ENCODE results near the gene TAAR8. TPM values are rescaled to one million over a fixed set of nuclear protein-coding genes. Genes with fewer than 3 reads are reported as not detected.

TAAR8 gene
- total RNA-seq, 1 donor from 2014 or later: not detected

Other genes with a start within 250 kb of the TAAR8 start
- gene MOXD1, start 151.2 kb upstream of the TAAR8 start, total RNA-seq: 1.6 TPM
- gene STX7, start 39.6 kb upstream of the TAAR8 start, total RNA-seq: 53.3 TPM
- not detected for gene TAAR9, start 14.4 kb upstream of the TAAR8 start, total RNA-seq
- gene TAAR6, start 17.6 kb downstream of the TAAR8 start, total RNA-seq: not detected
- gene TAAR5, start 37.1 kb downstream of the TAAR8 start, total RNA-seq: not detected
- gene TAAR2, start 71.6 kb downstream of the TAAR8 start, total RNA-seq: not detected
- not detected for gene TAAR1, start 106.5 kb downstream of the TAAR8 start, total RNA-seq
- gene VNN1, start 161.4 kb downstream of the TAAR8 start, total RNA-seq: 0.30 TPM
- gene VNN2, start 205.2 kb downstream of the TAAR8 start, total RNA-seq: 3.1 TPM
- 1.2 TPM for gene SLC18B1, start 246.0 kb downstream of the TAAR8 start, total RNA-seq